HG03439 (cell line): ENCODE data around the gene ELOVL7.
A peak's percentile ranks its signal among the peaks of the same experiment; 100 is the strongest.
"Not testable (repeated sequence)": the region's sequence is repeated elsewhere in the genome, so short reads cannot be mapped to it uniquely, and the experiment has no call there.

Source experiments
- ATAC-seq: cut with Tn5 transposase; IDR thresholded peaks from one replicate; pipeline ENCODE4 v1.9.1; 2021; ENCODE audit warnings: mild to moderate bottlenecking, moderate library complexity; ENCODE audit not compliant: unreplicated experiment

Gene ELOVL7

DNA sequence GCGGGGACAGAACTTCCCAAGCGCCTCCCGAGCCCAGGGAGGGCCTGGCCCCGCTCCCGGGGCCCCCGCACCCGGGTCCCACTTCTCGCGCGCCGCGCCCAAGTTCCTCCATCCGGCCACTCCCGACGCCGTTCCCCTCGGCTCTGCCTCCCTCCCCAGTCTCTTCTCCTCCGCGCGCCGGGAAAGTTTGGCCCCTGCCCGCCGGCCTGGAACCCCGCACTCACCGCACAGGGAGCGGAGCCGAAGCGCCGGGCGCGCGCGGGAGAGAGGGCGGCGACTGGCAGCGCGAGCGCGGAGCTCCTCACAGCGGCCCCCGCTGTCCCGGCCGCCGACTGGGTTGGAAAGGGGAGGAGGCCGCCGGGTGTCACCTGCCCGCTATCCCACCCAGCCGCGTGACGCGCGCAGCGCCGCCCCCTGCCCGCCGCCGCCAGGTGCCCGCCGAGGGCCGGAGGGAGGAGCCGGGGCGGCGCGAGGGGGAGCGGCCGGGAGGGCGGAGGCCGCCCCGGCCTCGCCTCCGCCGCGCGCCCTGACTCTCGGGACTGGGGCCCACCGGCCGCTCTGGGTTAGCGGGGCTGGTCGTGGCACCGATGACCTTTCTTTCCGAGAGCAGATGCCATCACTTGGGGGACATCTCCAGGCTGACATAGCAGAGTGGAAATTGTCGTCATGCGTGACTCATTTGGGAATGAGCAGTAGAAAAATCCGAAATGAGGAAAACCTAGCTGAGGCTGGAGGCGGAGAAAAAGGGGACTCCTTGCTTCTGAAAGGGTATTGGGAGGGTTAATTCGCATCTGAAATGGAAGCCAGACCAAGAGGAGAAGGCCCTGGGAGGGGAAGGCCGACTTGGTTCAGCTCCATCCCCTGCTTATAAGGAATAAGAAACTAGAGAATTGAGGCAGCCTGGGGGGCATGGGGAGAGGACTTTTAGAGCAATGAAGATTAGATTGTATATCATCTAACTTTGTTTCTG lies at the start of gene ELOVL7:
Gene ELOVL7 (minus strand): TSS at position 334 of the 970 bp plus-strand sequence. CDS start 56,872 bp downstream, outside the sequence.
- ATAC-seq: peak; percentile 91

DNA sequence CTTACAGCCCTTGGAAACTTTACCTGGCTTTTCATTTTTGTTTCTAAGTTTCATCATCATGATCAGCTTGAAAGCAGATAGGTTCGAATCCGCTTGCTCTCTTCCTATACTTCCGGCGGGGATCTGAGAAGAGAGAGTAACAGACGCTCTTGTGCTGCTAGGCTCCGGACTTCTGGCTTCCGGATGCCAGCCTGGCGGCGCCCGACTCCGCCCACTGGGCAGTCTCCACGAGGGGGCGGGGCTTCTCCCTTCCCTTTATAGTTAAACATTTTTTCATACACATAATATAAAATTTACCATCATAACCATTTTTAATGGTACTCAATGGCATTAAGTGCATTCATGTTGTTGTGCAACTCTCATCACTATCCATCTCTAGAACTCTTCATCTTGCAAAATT lies 49.5 kb upstream of the ELOVL7 start:
- ATAC-seq: no peak

DNA sequence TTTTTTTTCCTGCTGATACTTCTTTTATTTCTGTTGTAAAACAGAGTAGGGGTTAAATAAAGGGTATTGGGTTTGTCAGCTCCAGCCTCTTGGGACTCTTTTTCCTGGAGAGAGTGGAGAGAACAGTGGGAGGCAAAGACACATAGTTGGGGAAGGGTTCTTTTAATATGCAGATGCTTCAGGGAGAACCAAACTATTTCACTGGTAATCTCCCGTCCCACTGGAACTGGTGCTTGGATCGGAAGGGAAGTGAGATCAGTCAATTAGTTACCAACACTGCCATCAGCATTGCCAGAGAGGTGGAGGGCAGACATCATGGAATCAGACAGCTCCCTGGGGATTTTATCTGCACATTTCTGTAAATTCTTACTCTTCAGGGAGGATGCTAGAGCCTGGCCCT lies 47.6 kb upstream of the ELOVL7 start:
- no peak for ATAC-seq

DNA sequence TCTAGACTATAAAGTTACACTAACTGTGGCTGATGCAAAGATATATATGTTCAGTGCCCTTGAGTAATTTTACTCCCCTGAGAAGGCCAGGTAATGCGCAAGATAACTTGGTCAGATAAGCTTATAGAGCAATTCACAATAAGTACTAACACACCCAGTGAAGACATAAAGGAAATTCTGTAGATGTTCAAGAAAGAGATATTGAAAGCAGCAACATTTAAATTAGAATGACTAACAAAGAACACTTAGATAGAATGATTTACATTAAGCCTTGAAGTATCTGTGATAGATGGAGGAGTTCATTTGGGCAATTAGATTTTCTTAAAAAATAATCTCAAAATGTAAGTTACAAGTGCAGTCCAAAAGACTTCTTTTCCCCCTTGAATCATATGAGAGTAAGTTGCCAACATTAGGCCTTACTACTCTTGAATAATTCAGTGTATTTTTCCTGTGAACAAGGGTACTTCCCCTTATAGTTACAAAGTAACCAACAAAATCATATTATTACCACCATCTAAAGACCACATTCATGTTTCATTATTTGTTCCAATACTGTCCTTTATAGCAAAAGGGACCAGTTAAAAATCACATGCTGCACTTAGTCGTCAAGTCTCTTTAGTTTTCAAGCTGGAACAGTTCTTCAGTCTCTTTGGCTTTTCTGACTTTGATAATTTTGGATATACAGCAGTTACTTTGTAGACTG lies 44.4 kb upstream of the ELOVL7 start:
- ATAC-seq: no peak

DNA sequence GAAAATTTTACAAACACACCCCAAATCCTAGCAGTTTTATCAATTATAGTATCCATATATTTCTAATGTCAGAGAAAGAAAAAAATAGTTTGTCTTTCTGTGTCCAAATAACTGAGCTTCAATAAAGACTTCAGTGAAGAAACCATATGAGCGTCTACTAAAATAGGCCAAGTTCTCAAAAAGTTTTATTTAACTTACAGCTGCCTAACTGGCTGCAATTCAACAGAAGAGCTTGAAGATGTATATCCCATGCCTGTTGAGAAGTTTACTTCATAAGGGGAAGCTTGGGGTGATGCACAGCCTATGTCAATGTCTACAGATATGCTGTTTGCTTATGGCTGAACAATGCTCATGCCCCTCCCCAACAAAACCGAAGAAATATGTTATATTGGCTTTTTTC lies 43.7 kb upstream of the ELOVL7 start:
- ATAC-seq: no peak

DNA sequence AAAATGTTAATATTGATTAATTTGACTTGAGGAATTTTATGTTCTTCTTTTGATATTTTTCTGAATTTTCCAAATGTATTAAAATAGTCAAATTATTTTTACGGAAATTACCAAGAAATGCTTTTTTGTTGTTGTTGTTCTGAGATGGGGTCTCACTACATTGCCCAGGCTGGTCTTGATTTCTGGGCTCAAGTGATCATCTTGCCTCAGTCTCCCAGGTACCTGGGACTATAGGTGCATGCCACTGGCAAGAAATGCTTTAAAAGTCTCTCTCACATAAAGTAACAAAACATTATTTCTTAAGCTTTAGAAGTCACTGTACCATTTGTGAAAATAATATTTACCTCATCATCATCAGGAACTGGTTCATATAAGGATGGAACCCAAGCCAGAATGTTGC lies 43.0 kb upstream of the ELOVL7 start:
- no peak for ATAC-seq

DNA sequence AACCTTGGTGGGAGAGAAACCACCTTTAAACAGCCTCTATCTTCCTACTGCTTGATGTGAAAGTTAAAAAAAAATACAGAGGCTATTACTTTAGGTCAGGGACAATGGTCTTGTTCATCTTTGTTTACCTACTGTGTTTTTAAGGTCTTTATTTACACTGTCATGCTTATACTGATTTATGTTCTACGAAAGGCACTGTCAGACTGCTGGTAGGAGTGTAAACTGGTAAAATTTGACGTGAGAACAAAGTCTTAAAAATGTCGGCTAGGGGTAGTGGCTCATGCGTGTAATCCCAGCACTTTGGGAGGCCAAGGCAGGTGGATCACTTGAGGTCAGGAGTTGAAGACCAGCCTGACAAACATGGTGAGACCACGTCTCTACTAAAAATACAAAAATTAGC lies 42.1 kb upstream of the ELOVL7 start:
- ATAC-seq: no peak

DNA sequence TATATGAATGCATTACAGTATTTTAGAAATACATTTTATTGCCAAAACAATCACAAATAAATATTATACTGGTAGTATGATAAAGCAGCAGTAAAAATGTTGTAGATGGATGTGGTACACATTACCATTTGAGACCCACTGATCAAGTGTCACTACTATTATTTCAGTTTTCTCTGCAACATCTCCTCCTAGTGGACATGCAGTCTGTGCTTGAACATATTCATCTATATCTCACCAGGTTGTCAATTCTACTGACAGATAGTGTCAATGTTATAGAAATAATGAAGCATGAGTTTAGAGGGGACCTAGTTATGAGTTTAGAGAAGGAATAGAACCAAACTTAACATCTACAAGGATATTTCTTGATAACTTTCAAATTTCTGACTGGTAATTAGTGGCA lies 39.2 kb upstream of the ELOVL7 start:
- ATAC-seq: no peak

DNA sequence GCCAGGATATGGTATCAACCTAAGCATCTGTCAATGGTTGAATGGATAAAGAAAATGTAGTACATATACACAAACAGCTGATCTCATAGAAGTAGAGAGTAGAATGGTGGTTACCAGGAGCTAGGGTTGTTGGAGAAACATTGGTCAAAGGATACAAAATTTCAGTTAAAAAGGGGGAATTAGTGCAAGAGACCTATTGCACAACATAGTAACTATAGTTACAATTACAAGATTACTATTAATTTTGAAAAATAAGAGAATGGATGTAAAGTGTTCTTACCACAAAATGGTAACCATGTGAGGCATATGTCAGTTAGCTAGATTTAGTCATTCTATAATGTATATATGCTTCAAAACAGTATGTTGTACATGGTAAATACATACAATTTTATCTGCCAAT lies 28.8 kb upstream of the ELOVL7 start:
- no peak for ATAC-seq

DNA sequence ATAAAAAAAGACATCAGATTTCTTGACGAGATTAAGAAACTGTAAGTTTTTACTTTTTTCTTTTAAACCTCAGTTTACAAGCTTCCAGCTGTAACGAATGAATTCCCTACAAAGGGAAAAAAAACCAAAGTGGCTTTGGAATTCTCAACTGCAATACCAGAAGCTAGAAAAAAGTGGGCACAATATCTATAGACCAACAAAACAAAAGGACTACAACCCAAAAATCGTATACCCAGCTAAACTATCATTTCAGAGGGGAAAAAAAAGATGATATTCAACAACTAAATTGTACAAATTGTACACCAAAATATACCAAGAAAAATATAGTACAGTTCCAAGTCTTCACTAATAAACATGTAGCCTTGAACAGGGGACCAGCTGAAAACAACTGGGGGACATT lies 26.8 kb upstream of the ELOVL7 start:
- no peak for ATAC-seq

DNA sequence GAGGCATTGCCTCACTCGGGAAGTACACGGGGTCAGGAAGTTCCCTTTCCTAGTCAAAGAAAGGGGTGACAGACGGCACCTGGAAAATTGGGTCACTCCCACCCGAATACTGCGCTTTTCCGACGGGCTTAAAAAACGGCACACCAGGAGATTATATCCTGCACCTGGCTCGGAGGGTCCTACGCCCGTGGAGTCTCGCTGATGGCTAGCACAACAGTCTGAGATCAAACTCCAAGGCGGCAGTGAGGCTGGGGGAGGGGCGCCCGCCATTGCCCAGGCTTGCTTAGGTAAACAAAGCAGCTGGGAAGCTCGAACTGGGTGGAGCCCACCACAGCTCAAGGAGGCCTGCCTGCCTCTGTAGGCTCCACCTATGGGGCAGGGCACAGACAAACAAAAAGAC lies 16.5 kb upstream of the ELOVL7 start:
- not testable (repeated sequence) for ATAC-seq

DNA sequence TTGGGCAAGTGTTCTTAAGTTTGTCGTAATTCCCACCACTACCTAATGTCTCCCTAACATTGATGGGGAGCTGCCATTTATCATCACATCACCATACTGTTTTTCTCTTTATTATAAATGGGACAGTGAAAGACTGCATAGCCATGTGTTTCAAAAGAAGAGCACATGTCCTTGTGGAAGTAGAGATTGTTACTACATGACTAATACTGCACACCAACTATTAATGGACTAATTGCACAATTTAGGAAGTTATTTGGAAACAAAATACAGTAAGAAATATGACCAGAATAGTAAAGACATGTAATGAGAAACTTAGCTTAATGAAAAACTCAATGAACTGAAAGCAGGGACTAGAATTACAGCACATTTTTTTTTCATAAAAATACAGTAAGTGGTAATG lies 12.0 kb upstream of the ELOVL7 start:
- ATAC-seq: no peak

DNA sequence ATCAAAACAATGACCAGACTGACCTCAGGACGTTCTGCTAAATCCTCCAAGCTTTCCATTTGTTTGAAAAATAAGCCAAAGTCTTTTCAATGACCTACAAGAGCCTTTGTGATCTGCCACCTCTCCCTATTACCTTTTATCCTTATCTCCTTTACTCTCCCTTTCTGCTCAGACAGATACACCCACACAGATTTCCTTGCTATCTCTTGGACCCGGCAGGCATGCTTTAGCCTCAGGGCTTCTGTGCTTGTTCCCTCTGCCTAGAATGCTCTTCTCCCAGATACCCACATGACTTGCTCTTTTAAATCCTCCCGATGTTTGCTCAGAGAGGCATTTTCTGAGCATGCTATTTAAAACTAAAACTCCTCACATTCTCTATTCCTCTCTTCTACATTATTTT lies 8.9 kb upstream of the ELOVL7 start:
- ATAC-seq: no peak

DNA sequence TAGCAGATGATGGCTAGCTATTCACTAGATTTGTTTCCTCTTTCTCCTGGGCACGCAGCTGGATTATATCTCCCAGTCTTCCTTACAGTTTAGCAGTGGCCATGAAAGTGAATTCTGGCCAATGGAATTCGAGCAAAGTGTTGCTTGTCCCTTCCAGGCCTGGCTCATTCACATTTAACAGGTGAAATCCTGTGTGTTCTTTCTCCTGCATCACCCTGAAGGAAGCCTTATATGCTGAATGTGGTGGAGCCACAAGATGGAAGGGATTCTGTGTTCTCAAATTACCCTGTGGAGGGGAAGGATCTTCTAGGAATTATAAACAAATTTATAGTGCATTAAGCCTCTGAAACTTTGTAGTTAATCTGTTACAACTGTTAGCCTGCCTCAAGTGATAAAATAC lies 8.2 kb upstream of the ELOVL7 start:
- ATAC-seq: no peak

DNA sequence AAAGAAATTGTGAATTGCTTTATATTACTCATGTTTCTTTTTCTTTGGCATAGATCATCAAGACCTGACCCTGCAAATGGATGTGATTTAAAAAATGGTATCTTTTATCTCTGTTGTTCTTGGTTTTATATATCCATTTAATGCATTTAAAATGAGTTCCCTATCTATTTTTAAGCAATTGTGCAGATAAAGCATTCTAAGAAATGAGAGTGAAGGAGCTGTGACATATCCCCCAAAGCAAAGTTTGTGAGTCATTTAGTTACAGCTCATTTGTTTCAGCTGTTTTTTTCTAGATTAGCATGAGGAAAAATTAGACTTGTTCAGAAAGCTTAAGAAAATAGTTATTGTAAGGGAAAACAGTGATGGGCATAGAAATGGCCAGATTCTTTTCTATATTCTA lies 7.6 kb upstream of the ELOVL7 start:
- ATAC-seq: no peak

DNA sequence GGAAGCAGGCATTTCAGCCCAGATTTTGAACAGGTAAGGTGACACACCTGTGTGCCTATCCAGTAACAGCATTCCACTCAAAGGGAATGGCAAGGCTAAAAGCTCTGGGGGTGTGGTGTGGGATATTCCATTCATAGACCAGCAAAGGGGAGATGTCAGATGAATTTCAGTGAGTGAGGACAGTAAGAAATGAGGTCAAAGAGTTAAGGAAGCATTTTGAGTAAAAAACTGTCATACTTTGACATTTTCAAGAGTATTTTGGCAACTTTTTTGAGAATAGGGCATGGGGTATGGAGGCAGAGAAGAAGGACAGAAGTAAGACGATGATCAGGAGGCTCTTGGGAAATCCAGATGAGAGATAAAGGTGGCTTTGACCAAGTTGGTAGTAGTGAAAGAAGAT lies 2.2 kb upstream of the ELOVL7 start:
- no peak for ATAC-seq

DNA sequence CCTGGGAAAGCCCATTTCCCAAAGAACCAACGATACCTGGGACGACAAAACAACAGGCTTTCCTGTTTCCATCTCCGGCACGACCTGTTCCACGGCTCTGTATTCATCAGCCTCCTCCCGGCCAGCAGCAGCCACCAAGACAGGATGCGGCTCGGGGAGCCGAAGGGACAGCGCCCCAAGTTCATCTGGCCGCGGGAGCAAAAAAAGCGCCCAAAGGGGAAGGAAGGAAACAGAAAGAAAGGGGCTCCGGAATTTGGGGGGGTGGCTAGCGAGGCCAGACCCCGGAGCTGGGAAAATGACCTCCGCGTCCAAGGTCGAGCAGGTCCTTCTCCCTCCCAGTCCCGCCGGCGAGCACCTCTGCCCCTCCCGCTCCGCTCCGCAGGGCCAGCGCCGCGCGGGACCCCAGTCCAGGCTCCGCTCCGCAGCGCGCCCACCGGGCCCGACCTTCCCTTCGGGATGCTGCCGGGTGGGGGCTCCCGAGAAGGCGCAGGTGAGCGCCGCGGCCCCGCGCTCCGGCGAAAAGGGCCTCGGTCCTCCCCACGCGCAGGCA lies 608 bp downstream of the ELOVL7 start:
- ATAC-seq: peak; percentile 22

DNA sequence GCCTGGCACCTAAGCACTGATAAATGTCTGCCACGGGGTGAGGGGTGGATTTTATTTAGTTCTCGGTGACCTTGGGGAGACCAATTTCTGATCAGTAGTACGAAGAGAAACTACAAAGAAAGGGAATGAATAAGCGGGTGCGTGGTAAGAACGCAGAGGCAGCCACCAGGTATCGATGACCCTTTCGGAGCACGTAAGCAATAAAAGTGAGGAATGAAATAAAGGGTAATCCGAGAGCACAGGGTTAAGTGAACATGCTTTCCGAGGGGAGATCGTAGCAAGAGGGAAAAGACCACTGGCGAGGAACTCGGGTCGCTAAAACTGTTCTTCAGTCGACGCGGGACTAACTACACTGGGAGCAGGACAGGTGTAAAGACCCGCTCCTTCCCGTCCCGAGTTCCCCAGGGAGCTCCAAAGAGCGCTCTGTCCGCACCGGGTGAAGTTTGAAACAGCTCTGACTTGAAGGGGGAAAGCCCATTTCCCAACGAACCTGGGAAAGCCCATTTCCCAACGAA lies 1.1 kb downstream of the ELOVL7 start:
- ATAC-seq: no peak

DNA sequence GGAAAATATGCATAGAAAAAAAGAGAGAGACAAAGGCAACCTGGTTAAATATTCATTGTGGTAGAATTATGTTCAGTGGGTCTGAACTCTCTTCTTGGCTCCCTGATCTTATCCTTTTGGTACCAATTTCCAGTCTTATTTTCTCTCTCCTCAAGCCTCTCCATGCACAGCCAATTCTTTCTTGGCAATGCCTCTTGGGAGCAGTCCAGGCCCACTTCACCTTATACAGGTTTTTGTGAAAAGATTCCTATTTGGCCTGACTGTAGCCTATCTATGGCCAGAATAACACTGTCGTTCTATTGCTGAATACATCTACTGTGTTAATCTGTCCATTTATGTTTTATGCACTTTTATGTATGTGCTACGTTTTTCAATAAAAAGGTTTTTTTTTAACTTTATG lies 2.7 kb downstream of the ELOVL7 start:
- ATAC-seq: no peak

DNA sequence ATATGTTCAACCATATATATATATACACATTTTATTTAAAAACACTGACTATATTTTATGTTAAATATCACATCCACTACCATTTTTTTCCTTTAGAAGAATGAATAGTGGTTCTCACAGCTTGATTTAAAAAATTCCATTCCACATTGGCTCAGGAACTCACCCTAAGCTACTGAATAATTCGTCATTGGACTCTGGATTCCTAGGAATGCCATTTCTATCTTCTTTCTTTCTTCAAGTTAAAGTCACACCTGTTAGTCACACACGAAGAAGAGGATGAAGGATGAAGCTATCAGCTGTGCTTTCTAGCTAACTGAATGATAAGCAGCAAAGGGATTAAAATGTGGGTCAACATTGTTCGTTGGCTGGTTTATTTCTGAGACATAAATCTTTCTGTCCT lies 7.9 kb downstream of the ELOVL7 start:
- ATAC-seq: no peak

DNA sequence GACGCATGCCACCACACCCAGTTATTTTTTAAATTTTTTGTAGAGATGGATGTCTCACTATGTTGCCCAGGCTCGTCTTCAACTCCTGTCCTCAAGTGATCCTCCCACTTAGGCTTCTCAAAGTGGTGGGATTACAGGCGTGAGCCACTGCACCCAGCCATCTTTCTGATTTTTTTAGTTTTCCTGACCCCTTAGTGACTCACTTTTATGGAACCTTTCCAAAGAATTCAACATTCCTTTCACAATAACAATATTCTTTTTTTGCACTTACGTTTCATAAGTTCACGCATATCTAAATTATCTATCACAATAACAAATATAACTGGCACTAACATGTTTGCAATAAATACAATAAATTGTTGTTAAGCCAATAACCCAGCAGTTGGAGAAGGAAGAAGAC lies 8.5 kb downstream of the ELOVL7 start:
- no peak for ATAC-seq

DNA sequence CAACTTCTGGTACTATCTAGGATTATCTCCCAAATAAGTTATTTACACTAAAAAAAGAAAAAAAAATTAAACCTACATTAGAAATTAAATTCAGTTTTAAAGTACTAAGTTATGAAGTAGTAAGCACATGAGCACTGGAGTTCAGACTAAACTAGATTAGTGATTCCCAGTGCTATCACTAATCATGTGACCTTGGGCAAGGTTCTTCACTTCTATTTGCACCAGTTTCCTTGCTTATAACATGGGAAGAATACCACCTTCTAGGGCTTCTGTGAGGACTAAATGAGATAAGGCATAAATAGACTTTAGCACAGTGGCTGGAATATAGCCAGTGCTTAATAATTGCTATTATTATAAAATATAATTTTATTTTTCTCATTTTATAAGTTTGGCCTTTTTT lies 10.5 kb downstream of the ELOVL7 start:
- no peak for ATAC-seq
